ENCODE measurements around the gene GUCA1A. TPM values are rescaled to one million over a fixed set of nuclear protein-coding genes. Genes with fewer than 3 reads are reported as not detected.

GUCA1A gene
- polyA plus RNA-seq, 1 experiment, result 0.20 TPM

- Histone ChIP-seq H3K36me3 (ENCODE audit: control insufficient read depth, insufficient read depth, low read length) (no peaks in the 10 kb centered on the region), H3K4me3 (ENCODE audit: low read depth, low read length) (no peak overlapping the region), H3K27me3 (ENCODE audit: control insufficient read depth, insufficient read depth, low read length) (no peaks in the 10 kb centered on the region)
- POLR2A ChIA-PET, result no interaction called here
- CTCF ChIA-PET, result interaction anchor here (0.9 kb wide), 1 partner anchor 9 kb away, joined by 3 read pairs; no protein-coding TSS in a partner anchor
- no peak for DNase-seq (ENCODE audit: low read depth)
- TF ChIP-seq CTCF (IDR thresholded peaks at IDR 0.05; ENCODE audit: insufficient read depth, low read depth, low read length), result peak; percentile 20; the same call in 1 of the 2 replicates
These were observed 2.7 kb downstream of the GUCA1A start for GRCh38 chr6:42175860-42176259.

- ChIA-PET POLR2A (no interaction called here), CTCF (interaction anchor here (0.6 kb wide), 1 partner anchor 9 kb away, joined by 3 read pairs; no protein-coding TSS in a partner anchor)
- H3K27me3 ChIP-seq (ENCODE audit: control insufficient read depth, insufficient read depth, low read length), result no peaks in the 10 kb centered on the region
- TF ChIP-seq CTCF (IDR thresholded peaks at IDR 0.05; ENCODE audit: insufficient read depth, low read depth, low read length), result no peak
- no peaks in the 10 kb centered on the region for H3K36me3 ChIP-seq (ENCODE audit: control insufficient read depth, insufficient read depth, low read length)
- DNase-seq (ENCODE audit: low read depth), result no peak
- H3K4me3 ChIP-seq (ENCODE audit: low read depth, low read length), result no peak overlapping the region
These were observed 3.8 kb downstream of the GUCA1A start for GRCh38 chr6:42176981-42177380.

- ChIA-PET POLR2A (no interaction called here), CTCF (interaction anchor here (0.6 to 2.2 kb wide), 4 partner anchors 10 to 348 kb away, joined by 3 to 6 read pairs (median 5); no protein-coding TSS in a partner anchor)
- no peak for TF ChIP-seq CTCF (IDR thresholded peaks at IDR 0.05; ENCODE audit: insufficient read depth, low read depth, low read length)
- no peaks in the 10 kb centered on the region for H3K36me3 ChIP-seq (ENCODE audit: control insufficient read depth, insufficient read depth, low read length)
- no peak for DNase-seq (ENCODE audit: low read depth)
- no peak overlapping the region for H3K4me3 ChIP-seq (ENCODE audit: low read depth, low read length)
- no peaks in the 10 kb centered on the region for H3K27me3 ChIP-seq (ENCODE audit: control insufficient read depth, insufficient read depth, low read length)
These were observed 4.6 kb downstream of the GUCA1A start for GRCh38 chr6:42177514-42178364.

GRCh38 chr6:42179261-42179944 is 6.2 kb downstream of the GUCA1A start:
- H3K36me3 ChIP-seq (ENCODE audit: control insufficient read depth, insufficient read depth, low read length), result no peaks in the 10 kb centered on the region
- no peak for TF ChIP-seq CTCF (IDR thresholded peaks at IDR 0.05; ENCODE audit: insufficient read depth, low read depth, low read length)
- POLR2A ChIA-PET, result no interaction called here

GRCh38 chr6:42179945-42180313 is 6.8 kb downstream of the GUCA1A start:
- Histone ChIP-seq H3K4me3 (ENCODE audit: low read depth, low read length) (no peak overlapping the region), H3K36me3 (ENCODE audit: control insufficient read depth, insufficient read depth, low read length) (no peaks in the 10 kb centered on the region), H3K27me3 (ENCODE audit: control insufficient read depth, insufficient read depth, low read length) (no peaks in the 10 kb centered on the region)
- TF ChIP-seq CTCF (IDR thresholded peaks at IDR 0.05; ENCODE audit: insufficient read depth, low read depth, low read length), result no peak
- DNase-seq (ENCODE audit: low read depth), result no peak
- ChIA-PET CTCF (interaction anchor here (1.4 to 2.2 kb wide), 2 partner anchors 11 to 15 kb away, joined by 5 read pairs; no protein-coding TSS in a partner anchor), POLR2A (no interaction called here)

More at GRCh38 chr6:42179261-42179944, 6.2 kb downstream of the GUCA1A start:
- Histone ChIP-seq H3K4me3 (ENCODE audit: low read depth, low read length) (no peak overlapping the region), H3K27me3 (ENCODE audit: control insufficient read depth, insufficient read depth, low read length) (no peaks in the 10 kb centered on the region)
- no peak for DNase-seq (ENCODE audit: low read depth)
- CTCF ChIA-PET, result interaction anchor here (1.4 to 2.2 kb wide), 2 partner anchors 10 to 15 kb away, joined by 5 read pairs; no protein-coding TSS in a partner anchor
